HL-60 (cell line): ENCODE measurements around the gene RGS6.

ENCODE experiments used
- GABPA ChIP-seq: IDR thresholded peaks from 2 replicates; pipeline ENCODE4 v1.6.1; 2012; ENCODE audit warnings: low read depth
- POLR2AphosphoS5 ChIP-seq: IDR thresholded peaks from 2 replicates; pipeline ENCODE4 v1.6.1; 2012; ENCODE audit warnings: low read depth
- SPI1 ChIP-seq: IDR thresholded peaks from 2 replicates; pipeline ENCODE4 v1.6.1; 2012; ENCODE audit warnings: low read depth, mild to moderate bottlenecking, borderline replicate concordance
- TF ChIP-seq, protein P1 (sequence below): IDR thresholded peaks from 2 replicates; pipeline ENCODE4 v1.6.1; 2012; ENCODE audit warnings: low read depth; ENCODE audit not compliant: insufficient replicate concordance
- TF ChIP-seq, protein P2 (sequence below): IDR thresholded peaks from one replicate; pipeline ENCODE4 v1.5.1; 2011; ENCODE audit warnings: low read length, control low read depth, inconsistent platforms; ENCODE audit not compliant: insufficient read depth

DNA sequence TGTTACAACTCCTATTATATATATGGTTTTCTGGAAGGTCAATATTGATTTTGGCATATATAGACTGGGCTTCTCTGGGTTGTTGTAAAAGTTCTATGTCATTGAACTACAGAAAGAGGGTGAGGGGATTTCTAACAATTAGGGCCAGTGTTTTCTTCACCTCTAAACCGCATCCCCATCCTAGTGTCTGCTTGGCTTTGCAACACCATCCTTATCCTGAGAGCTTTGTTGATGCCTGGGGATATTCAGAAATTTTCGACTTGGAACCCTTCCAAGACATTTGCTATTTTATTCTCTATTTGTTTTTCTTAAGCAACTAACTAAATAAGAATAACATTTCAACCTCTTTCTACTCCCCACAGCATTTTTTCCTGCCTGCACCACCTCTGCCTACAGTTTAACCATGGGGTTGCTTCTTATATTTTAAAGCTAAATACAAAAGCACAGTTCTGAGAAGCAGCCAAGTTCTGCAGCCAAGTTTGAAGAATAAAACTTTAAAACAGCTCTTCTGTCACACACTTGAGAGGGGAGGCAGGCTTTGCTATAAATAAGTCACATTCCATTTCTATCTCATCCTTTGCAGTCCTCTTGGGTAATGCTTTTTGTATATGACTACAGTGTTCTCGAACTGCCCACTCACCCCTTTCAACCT lies 53.4 kb downstream of the RGS6 start:
- TF ChIP-seq, protein P1, sequence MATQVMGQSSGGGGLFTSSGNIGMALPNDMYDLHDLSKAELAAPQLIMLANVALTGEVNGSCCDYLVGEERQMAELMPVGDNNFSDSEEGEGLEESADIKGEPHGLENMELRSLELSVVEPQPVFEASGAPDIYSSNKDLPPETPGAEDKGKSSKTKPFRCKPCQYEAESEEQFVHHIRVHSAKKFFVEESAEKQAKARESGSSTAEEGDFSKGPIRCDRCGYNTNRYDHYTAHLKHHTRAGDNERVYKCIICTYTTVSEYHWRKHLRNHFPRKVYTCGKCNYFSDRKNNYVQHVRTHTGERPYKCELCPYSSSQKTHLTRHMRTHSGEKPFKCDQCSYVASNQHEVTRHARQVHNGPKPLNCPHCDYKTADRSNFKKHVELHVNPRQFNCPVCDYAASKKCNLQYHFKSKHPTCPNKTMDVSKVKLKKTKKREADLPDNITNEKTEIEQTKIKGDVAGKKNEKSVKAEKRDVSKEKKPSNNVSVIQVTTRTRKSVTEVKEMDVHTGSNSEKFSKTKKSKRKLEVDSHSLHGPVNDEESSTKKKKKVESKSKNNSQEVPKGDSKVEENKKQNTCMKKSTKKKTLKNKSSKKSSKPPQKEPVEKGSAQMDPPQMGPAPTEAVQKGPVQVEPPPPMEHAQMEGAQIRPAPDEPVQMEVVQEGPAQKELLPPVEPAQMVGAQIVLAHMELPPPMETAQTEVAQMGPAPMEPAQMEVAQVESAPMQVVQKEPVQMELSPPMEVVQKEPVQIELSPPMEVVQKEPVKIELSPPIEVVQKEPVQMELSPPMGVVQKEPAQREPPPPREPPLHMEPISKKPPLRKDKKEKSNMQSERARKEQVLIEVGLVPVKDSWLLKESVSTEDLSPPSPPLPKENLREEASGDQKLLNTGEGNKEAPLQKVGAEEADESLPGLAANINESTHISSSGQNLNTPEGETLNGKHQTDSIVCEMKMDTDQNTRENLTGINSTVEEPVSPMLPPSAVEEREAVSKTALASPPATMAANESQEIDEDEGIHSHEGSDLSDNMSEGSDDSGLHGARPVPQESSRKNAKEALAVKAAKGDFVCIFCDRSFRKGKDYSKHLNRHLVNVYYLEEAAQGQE: no peak
- TF ChIP-seq, protein P2, sequence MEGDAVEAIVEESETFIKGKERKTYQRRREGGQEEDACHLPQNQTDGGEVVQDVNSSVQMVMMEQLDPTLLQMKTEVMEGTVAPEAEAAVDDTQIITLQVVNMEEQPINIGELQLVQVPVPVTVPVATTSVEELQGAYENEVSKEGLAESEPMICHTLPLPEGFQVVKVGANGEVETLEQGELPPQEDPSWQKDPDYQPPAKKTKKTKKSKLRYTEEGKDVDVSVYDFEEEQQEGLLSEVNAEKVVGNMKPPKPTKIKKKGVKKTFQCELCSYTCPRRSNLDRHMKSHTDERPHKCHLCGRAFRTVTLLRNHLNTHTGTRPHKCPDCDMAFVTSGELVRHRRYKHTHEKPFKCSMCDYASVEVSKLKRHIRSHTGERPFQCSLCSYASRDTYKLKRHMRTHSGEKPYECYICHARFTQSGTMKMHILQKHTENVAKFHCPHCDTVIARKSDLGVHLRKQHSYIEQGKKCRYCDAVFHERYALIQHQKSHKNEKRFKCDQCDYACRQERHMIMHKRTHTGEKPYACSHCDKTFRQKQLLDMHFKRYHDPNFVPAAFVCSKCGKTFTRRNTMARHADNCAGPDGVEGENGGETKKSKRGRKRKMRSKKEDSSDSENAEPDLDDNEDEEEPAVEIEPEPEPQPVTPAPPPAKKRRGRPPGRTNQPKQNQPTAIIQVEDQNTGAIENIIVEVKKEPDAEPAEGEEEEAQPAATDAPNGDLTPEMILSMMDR: no peak
- TF ChIP-seq GABPA (no peak), POLR2AphosphoS5 (no peak), SPI1 (no peak)
